GM12878 (cell line): ENCODE results near the gene OVCA2. TPM values are rescaled to one million over a fixed set of nuclear protein-coding genes. Genes with fewer than 3 reads are reported as not detected.

Experiments
- ATAC-seq: fragments of 200-7000 bp; cut with Tn5 transposase; 3 replicates; pipeline ENCODE4 v1.9.1; 2020; ENCODE audit warnings: mild to moderate bottlenecking, moderate library complexity
- BruUV-seq: library from RNA; stranded (reverse); fragments of 400-500 nt; replicated peaks from 2 replicates; lab custom pipeline; 2021; lab: Mats Ljungman, UMichigan
- CTCF ChIA-PET: fragments of 300-600 bp; sonication (Branson Sonifier 250); formaldehyde crosslinking; extraction: SDS; loops from one replicate; lab custom pipeline; 2021; ENCODE audit warnings: inconsistent platforms; lab: Yijun Ruan, JAX
- POLR2A ChIA-PET: fragments of 350-600 bp; formaldehyde crosslinking; extraction: SDS; loops from one replicate; lab custom pipeline; 2021; ENCODE audit warnings: inconsistent platforms; lab: Charles Lee
- RAD21 ChIA-PET: fragments of 300-600 bp; sonication (Branson Sonifier 250); formaldehyde crosslinking; loops from one replicate; lab custom pipeline; 2023; ENCODE audit warnings: antibody characterized with exemption; ENCODE audit not compliant: unreplicated experiment; lab: Charles Lee
- SMC1A ChIA-PET: fragments of 300-600 bp; sonication (Branson Sonifier 250); formaldehyde crosslinking; loops from one replicate; lab custom pipeline; 2023; ENCODE audit not compliant: unreplicated experiment, uncharacterized antibody; lab: Charles Lee
- DNase-seq: peaks from one replicate; pipeline ENCODE4 v3.0.0-alpha.2; 2011; ENCODE audit warnings: low read depth, low spot score
- FAIRE-seq: peaks from 3 replicates; lab custom pipeline; 2011; peaks lifted over from hg19 to GRCh38; lab: Jason Lieb, UNC
- H2AFZ ChIP-seq: 2 replicates; pipeline ENCODE4 v1.6.0; 2011; ENCODE audit warnings: low read depth, low read length, control low read depth; ENCODE audit not compliant: control insufficient read depth
- H3K27ac ChIP-seq: 2 replicates; pipeline ENCODE4 v1.5.1; 2011; ENCODE audit warnings: control low read depth; ENCODE audit not compliant: control insufficient read depth, insufficient read depth
- H3K27me3 ChIP-seq, 2 experiments: replicated peaks in 1 of 2; 2 replicates each; pipeline versions ENCODE4 v1.6.0 to v1.6.1; 2011; ENCODE audit warnings: low read length in 1 of 2; ENCODE audit not compliant: control insufficient read depth in 2 of 2, insufficient read depth in 2 of 2
- H3K36me3 ChIP-seq, 2 experiments: 2 replicates each; pipeline ENCODE4 v1.5.1; 2011; ENCODE audit warnings: low read length in 1 of 2; ENCODE audit not compliant: control insufficient read depth in 2 of 2, insufficient read depth in 2 of 2
- H3K4me1 ChIP-seq: 2 replicates; pipeline ENCODE4 v1.6.1; 2011; ENCODE audit warnings: mild to moderate bottlenecking, low read length, moderate library complexity, mixed read lengths; ENCODE audit not compliant: control insufficient read depth, insufficient read depth
- H3K4me2 ChIP-seq: 2 replicates; pipeline ENCODE4 v1.6.0; 2011; ENCODE audit warnings: control low read depth; ENCODE audit not compliant: control insufficient read depth, insufficient read depth
- H3K4me3 ChIP-seq: fragments of 200-600 bp; sonication (generic); 2 replicates; pipeline ENCODE4 v1.5.1; 2016
- H3K79me2 ChIP-seq: 2 replicates; pipeline ENCODE4 v1.6.0; 2011; ENCODE audit warnings: low read length; ENCODE audit not compliant: control insufficient read depth, insufficient read depth
- H3K9ac ChIP-seq: 2 replicates; pipeline ENCODE4 v1.8.0; 2011; ENCODE audit warnings: low read length, control low read depth, mixed read lengths; ENCODE audit not compliant: control insufficient read depth, insufficient read depth
- H3K9me3 ChIP-seq: replicated peaks from 3 replicates; pipeline ENCODE4 v1.5.1; 2011; ENCODE audit warnings: mild to moderate bottlenecking, low read length; ENCODE audit not compliant: control insufficient read depth, insufficient read depth
- H4K20me1 ChIP-seq: 2 replicates; pipeline ENCODE4 v1.6.0; 2011; ENCODE audit not compliant: control insufficient read depth, insufficient read depth
- BCL11A ChIP-seq: IDR thresholded peaks from 2 replicates; pipeline ENCODE4 v1.6.1; 2011; ENCODE audit warnings: low read depth, low read length
- CREM ChIP-seq: IDR thresholded peaks from 2 replicates; pipeline ENCODE4 v1.6.1; 2014; ENCODE audit warnings: antibody characterized with exemption, low read depth
- CTCF ChIP-seq, 3 experiments: IDR thresholded peaks in 2 of 3; conservative IDR thresholded peaks in 1 of 3; 2 replicates each; pipeline ENCODE4 v1.5.1; 2011; ENCODE audit warnings: low read depth in 3 of 3, low read length in 3 of 3, mild to moderate bottlenecking in 3 of 3, control low read depth in 2 of 3, moderate library complexity in 2 of 3, inconsistent platforms in 1 of 3, mixed read lengths in 1 of 3; ENCODE audit not compliant: control insufficient read depth in 2 of 3, insufficient read depth in 1 of 3; ENCODE audit errors: extremely low read depth in 1 of 3
- MLLT1 ChIP-seq: fragments of 450-650 bp; IDR thresholded peaks from 2 replicates; pipeline ENCODE4 v1.6.1; 2016; ENCODE audit warnings: mild to moderate bottlenecking
- MTA3 ChIP-seq: IDR thresholded peaks from 2 replicates; pipeline ENCODE4 v1.6.1; 2012; ENCODE audit warnings: low read length, inconsistent platforms, borderline replicate concordance
- NFIC ChIP-seq: IDR thresholded peaks from 2 replicates; pipeline ENCODE4 v1.6.1; 2012; ENCODE audit warnings: low read depth, mild to moderate bottlenecking, inconsistent platforms, low read length, moderate library complexity
- PAX5 ChIP-seq: IDR thresholded peaks from 2 replicates; pipeline ENCODE4 v1.6.1; 2011; ENCODE audit warnings: low read depth, low read length, borderline replicate concordance
- PBX3 ChIP-seq: IDR thresholded peaks from 2 replicates; pipeline ENCODE4 v1.6.1; 2011; ENCODE audit warnings: mild to moderate bottlenecking, low read depth, low read length, moderate library complexity; ENCODE audit not compliant: insufficient replicate concordance
- PKNOX1 ChIP-seq: fragments of 450-650 bp; IDR thresholded peaks from 2 replicates; pipeline ENCODE4 v1.6.1; 2016; ENCODE audit warnings: mild to moderate bottlenecking
- RELB ChIP-seq: fragments of 450-650 bp; IDR thresholded peaks from 2 replicates; pipeline ENCODE4 v1.6.1; 2017; ENCODE audit warnings: low read depth, mild to moderate bottlenecking, moderate library complexity
- SP1 ChIP-seq: IDR thresholded peaks from one replicate; pipeline ENCODE4 v1.6.1; 2011; ENCODE audit warnings: low read depth, low read length
- SREBF1 ChIP-seq: IDR thresholded peaks from 2 replicates; pipeline ENCODE4 v1.6.1; 2012; ENCODE audit warnings: mild to moderate bottlenecking, low read length
- TAF1 ChIP-seq: IDR thresholded peaks from 2 replicates; pipeline ENCODE4 v1.6.1; 2011; ENCODE audit warnings: mild to moderate bottlenecking, low read depth, low read length, borderline replicate concordance
- YY1 ChIP-seq: IDR thresholded peaks from 2 replicates; pipeline ENCODE4 v1.6.1; 2011; ENCODE audit warnings: low read depth, mild to moderate bottlenecking, low read length
- ZBED1 ChIP-seq: IDR thresholded peaks from 2 replicates; pipeline ENCODE4 v1.6.1; 2016; ENCODE audit warnings: borderline replicate concordance
- ZSCAN29 ChIP-seq: fragments of 450-650 bp; IDR thresholded peaks from 2 replicates; pipeline ENCODE4 v1.6.1; 2017; ENCODE audit warnings: mild to moderate bottlenecking, moderate library complexity
- ZZZ3 ChIP-seq: IDR thresholded peaks from 2 replicates; pipeline ENCODE4 v1.6.1; 2011; ENCODE audit warnings: low read depth; ENCODE audit not compliant: control insufficient read depth, insufficient read length
- WGBS: methylation state at CpG from one replicate; pipeline ENCODE4 v1.1.6; 2016; ENCODE audit warnings: low lambda C conversion rate; ENCODE audit not compliant: insufficient replicate concordance, insufficient coverage; ENCODE audit errors: missing lambda C conversion rate; 5-methylcytosine and 5-hydroxymethylcytosine counted together
- in situ Hi-C: fragments of 300-500 bp; cut with MboI; formaldehyde crosslinking; loops from 9 replicates; pipeline ENCODE4 v1.14.3; 2018; ENCODE audit warnings: mixed read lengths
- intact Hi-C: fragments of 100-400 bp; cut with micrococcal nuclease; formaldehyde crosslinking; loops from one replicate; pipeline ENCODE4 v1.14.2; 2022; ENCODE audit not compliant: unreplicated experiment
- polyA plus RNA-seq, 11 experiments: library from polyadenylated mRNA; depleted of rRNA in 4 of 11; unstranded in 6 of 11; stranded (reverse) in 5 of 11; fragments of >200 nt; fragmentation: Nextera tagmentation in 4 of 11; fragmentation: Illumina TruSeq in 1 of 11; extraction: Ambion mirVana in 4 of 11; extraction: Trizol in 1 of 11; gene quantifications; 1 replicate in 1 of 11; 2 replicates in 10 of 11; pipeline versions ENCODE4 v1.2.1 to v1.2.3, GENCODE V29; 2011 to 2016; ENCODE audit warnings: inconsistent platforms in 2 of 11, missing spikeins in 2 of 11, low read depth in 1 of 11
- total RNA-seq, 4 experiments: library from RNA; depleted of rRNA in 3 of 4; stranded (reverse); fragments of >200 nt in 3 of 4; fragmentation: Illumina TruSeq in 1 of 4; extraction: Trizol in 1 of 4; gene quantifications; 2 replicates each; pipeline versions ENCODE4 v1.2.1 to v1.2.3, GENCODE V29; 2013 to 2021

Gene OVCA2
- total and polyA plus RNA-seq, 10 of the 15 experiments (the other 5 are each of a cell fraction or from before 2014, with no cell fraction given) = 6.1 to 75.3 (median 40.7) TPM

- ChIA-PET POLR2A (interaction anchor here (0.6 kb wide), 1 partner anchor 188 kb away, joined by 5 read pairs; no protein-coding TSS in a partner anchor), RAD21 (interaction anchor here (0.6 to 1.7 kb wide), 2 partner anchors 20 to 189 kb away, joined by 3 read pairs; no protein-coding TSS in a partner anchor), SMC1A (no interaction called here), CTCF (interaction anchor here (1.0 kb wide), 1 partner anchor 124 kb away, joined by 3 read pairs; no protein-coding TSS in a partner anchor)
- ATAC-seq = peak; percentile 11; the same call in 1 of the 3 replicates
- WGBS = 64% methylated on average over 7 of the region's 7 CpGs
- H3K36me3 ChIP-seq = peaks cover 5 to 7% of the 10 kb centered on the region in 2 experiments; a peak in 3 of 4 replicates
- no TSS peak for BruUV-seq
- no peak for DNase-seq
- H3K4me2 ChIP-seq = no peak overlapping the region
- H3K9me3 ChIP-seq = no peaks in the 10 kb centered on the region
- no peak overlapping the region for H3K27ac ChIP-seq
- in situ Hi-C loops (no loop called here), intact Hi-C loops (no loop called here)
- H3K9ac ChIP-seq = no peak overlapping the region
- no peaks in the 10 kb centered on the region for H4K20me1 ChIP-seq
- H3K79me2 ChIP-seq = peaks cover 10% of the 10 kb centered on the region
- FAIRE-seq = peak; percentile 84
- H3K27me3 ChIP-seq = no peaks in the 10 kb centered on the region
- H3K4me1 ChIP-seq = peaks cover 11% of the 10 kb centered on the region; the same call in 1 of the 2 replicates
- H2AFZ ChIP-seq = no peak overlapping the region
- no peak overlapping the region for H3K4me3 ChIP-seq
- TF ChIP-seq MTA3 (no peak), PBX3 (peak; percentile 65), CTCF (IDR thresholded peaks at IDR 0.05 in 2 of 3, conservative IDR thresholded peaks at IDR 0.05 in 1 of 3; ENCODE audit: control insufficient read depth in 2 of 3, extremely low read depth in 1 of 3, insufficient read depth in 1 of 3, low read depth in 3 of 3, low read length in 3 of 3) (no peak), ZSCAN29 (no peak), PKNOX1 (peak; percentile 87), PAX5 (peak; percentile 93), MLLT1 (no peak), ZBED1 (no peak), BCL11A (no peak), NFIC (no peak), RELB (no peak), CREM (no peak), SREBF1 (no peak), SP1 (no peak), YY1 (no peak), ZZZ3 (no peak), TAF1 (no peak)
Observed at GRCh38 chr17:2034157-2034556, 7.7 kb upstream of the OVCA2 start.
